ENCODE data around the gene HRAS. TPM values are rescaled to one million over a fixed set of nuclear protein-coding genes. Genes with fewer than 3 reads are reported as not detected.
A peak's percentile ranks its signal among the peaks of the same experiment; 100 is the strongest.

HRAS gene
- total RNA-seq, result 10 to 100 TPM; 10.4 to 22.6 (median 19.2) TPM
- 100 to 1,000 TPM; 103 to 130 TPM for polyA plus RNA-seq

- Histone ChIP-seq H3K4me3 (peak within 1 kb of the TSS; percentile 49 to 85 (median 78)), H3K36me3 (peaks cover 0 to 12% (median 8%) of the 10 kb centered on the region in 3 donors), H3K4me1 (peaks cover 6 to 15% (median 9%) of the 10 kb centered on the region in 3 donors), H3K9me3 (no peaks in the 10 kb centered on the region), H3K27me3 (no peaks in the 10 kb centered on the region), H3K27ac (peak within 1 kb of the TSS; percentile 70 to 78 (median 76))
- WGBS, 2 donors, result 3 to 6% methylated on average over 42 to 97 of the region's 97 CpGs
- DNase-seq (peak; percentile 92 to 99 (median 97)), ATAC-seq (peak; percentile 84 to 92 (median 88)), FAIRE-seq (no peak)
- TF ChIP-seq CTCF (IDR thresholded peaks at IDR 0.05), result no peak
- intact Hi-C loops (cut with DNase I), result no loop called here
These were observed at the start of gene HRAS for GRCh38 chr11:535519-536454. Gene HRAS, minus strand, starts transcription at chr11:535576.

GRCh38 chr11:584287-584686, 48.9 kb upstream of the HRAS start:
- H3K36me3 ChIP-seq, result peaks cover 0 to 21% (median 12%) of the 10 kb centered on the region in 3 donors
- no peak overlapping the region for H3K27ac ChIP-seq
- DNase-seq (peak in 1 of 6 donors; percentile 60), FAIRE-seq (no peak), ATAC-seq (no peak)
- intact Hi-C loops (cut with DNase I), result no loop called here
- no peaks in the 10 kb centered on the region for H3K9me3 ChIP-seq
- H3K27me3 ChIP-seq, result no peaks in the 10 kb centered on the region
- no peak overlapping the region for H3K4me3 ChIP-seq
- 88 to 90% methylated on average over 10 of the region's 10 CpGs for WGBS, 2 donors
- TF ChIP-seq CTCF (IDR thresholded peaks at IDR 0.05), result no peak
- peaks cover 7 to 14% (median 11%) of the 10 kb centered on the region in 3 donors for H3K4me1 ChIP-seq

- ATAC-seq (no peak), FAIRE-seq (no peak), DNase-seq (peak in 1 of 6 donors; percentile 58)
- Histone ChIP-seq H3K27ac (no peak overlapping the region), H3K27me3 (no peaks in the 10 kb centered on the region), H3K4me3 (no peak overlapping the region), H3K4me1 (peaks cover 22 to 33% (median 28%) of the 10 kb centered on the region in 3 donors), H3K36me3 (peaks cover 0 to 12% (median 5%) of the 10 kb centered on the region in 3 donors), H3K9me3 (no peaks in the 10 kb centered on the region)
- TF ChIP-seq CTCF (IDR thresholded peaks at IDR 0.05), result no peak
- intact Hi-C loops (cut with DNase I), result no loop called here
- 76 to 82% methylated on average over 17 of the region's 17 CpGs for WGBS, 2 donors
These were observed 46.4 kb upstream of the HRAS start for GRCh38 chr11:581752-582151.

GRCh38 chr11:581342-581741, 46.0 kb upstream of the HRAS start:
- H3K36me3 ChIP-seq, result peaks cover 0 to 12% (median 4%) of the 10 kb centered on the region in 3 donors
- ATAC-seq, result no peak
- no peaks in the 10 kb centered on the region for H3K27me3 ChIP-seq
- no peak overlapping the region for H3K4me3 ChIP-seq
- H3K9me3 ChIP-seq, result no peaks in the 10 kb centered on the region
- intact Hi-C loops (cut with DNase I), result no loop called here
- no peak for FAIRE-seq
- no peak overlapping the region for H3K27ac ChIP-seq
- DNase-seq, result peak in 1 of 6 donors; percentile 49
- 79 to 84% methylated on average over 14 of the region's 14 CpGs for WGBS, 2 donors
- peaks cover 22 to 33% (median 28%) of the 10 kb centered on the region in 3 donors for H3K4me1 ChIP-seq
- no peak for TF ChIP-seq CTCF (IDR thresholded peaks at IDR 0.05)

All from pancreas (tissue), 10 donors.